Transverse colon (tissue), 4 donors: ENCODE results near the gene ITGA1. TPM values are rescaled to one million over a fixed set of nuclear protein-coding genes. Genes with fewer than 3 reads are reported as not detected.
"Not testable (repeated sequence)": the region's sequence is repeated elsewhere in the genome, so short reads cannot be mapped to it uniquely, and the experiment has no call there.

Source experiments
- DNase-seq: peaks from one replicate; pipeline ENCODE4 v3.0.0-alpha.2; 2019
- H3K27ac ChIP-seq, 4 donors: fragments of 200-600 bp; sonication (generic); 2 replicates each; pipeline ENCODE4 v1.5.1; 2016 to 2018; ENCODE audit warnings: inconsistent platforms in 4 of 4
- H3K27me3 ChIP-seq: fragments of 200-600 bp; sonication (generic); 2 replicates; pipeline ENCODE4 v1.5.1; 2017; ENCODE audit warnings: inconsistent platforms
- H3K36me3 ChIP-seq, 4 donors: fragments of 200-600 bp; sonication (generic); 2 replicates each; pipeline ENCODE4 v1.5.1; 2017 to 2019; ENCODE audit warnings: inconsistent platforms in 4 of 4
- H3K4me1 ChIP-seq, 4 donors: fragments of 200-600 bp; sonication (generic); 2 replicates each; pipeline ENCODE4 v1.5.1; 2017 to 2020; ENCODE audit warnings: inconsistent platforms in 4 of 4
- H3K4me3 ChIP-seq, 4 donors: fragments of 200-600 bp; sonication (generic); 1 replicate in 1 of 4; 2 replicates in 3 of 4; pipeline versions ENCODE4 v1.5.1 to v1.6.1; 2017 to 2019; ENCODE audit warnings: inconsistent platforms in 4 of 4
- H3K9me3 ChIP-seq, 2 donors: fragments of 200-600 bp; sonication (generic); 2 replicates each; pipeline ENCODE4 v1.5.1; 2017 to 2019; ENCODE audit warnings: inconsistent platforms in 2 of 2
- CTCF ChIP-seq, 5 experiments: fragments of 200-600 bp in 3 of 5; fragments of 450-650 bp in 2 of 5; sonication (generic) in 3 of 5; IDR thresholded peaks; 1 replicate in 2 of 5; 2 replicates in 3 of 5; pipeline ENCODE4 v1.5.1; 2016 to 2017; ENCODE audit warnings: antibody characterized with exemption in 5 of 5, inconsistent platforms in 3 of 5, mild to moderate bottlenecking in 2 of 5, moderate library complexity in 1 of 5
- EP300 ChIP-seq: sonication (generic); formaldehyde crosslinking; IDR thresholded peaks from one replicate; pipeline ENCODE4 v1.6.1; 2017; ENCODE audit warnings: antibody characterized with exemption, low read depth
- POLR2A ChIP-seq: fragments of 450-650 bp; IDR thresholded peaks from one replicate; pipeline ENCODE4 v1.6.1; 2016; ENCODE audit warnings: antibody characterized with exemption, mild to moderate bottlenecking, moderate library complexity
- POLR2AphosphoS5 ChIP-seq, 3 donors: sonication (generic); formaldehyde crosslinking; IDR thresholded peaks; one replicate each; pipeline ENCODE4 v1.6.1; 2016; ENCODE audit warnings: antibody characterized with exemption in 3 of 3
- WGBS, 2 donors: methylation state at CpG; one replicate each; pipeline ENCODE4 v1.1.5; 2018; ENCODE audit warnings: low coverage in 1 of 2; 5-methylcytosine and 5-hydroxymethylcytosine counted together
- in situ Hi-C, 4 donors: fragments of 200-750 bp; cut with MboI; loops; one replicate each; pipeline versions ENCODE4 v1.15.0 to v1.15.1; 2017; ENCODE audit warnings: low sequenced_read_pairs in 3 of 4, low pct_ligation_motif_present in 1 of 4, low pct_unique_long_range_greater_than_20kb in 1 of 4
- intact Hi-C: fragments of 100-400 bp; cut with DNase I; formaldehyde crosslinking; loops from one replicate; pipeline ENCODE4 v1.15.1; 2023; ENCODE audit warnings: low total_unique reads
- total RNA-seq, 4 donors: library from RNA; depleted of rRNA; stranded (reverse); fragments of >200 nt; gene quantifications; one replicate each; pipeline ENCODE4 v1.1.0, GENCODE V29; 2016

Gene ITGA1
- total RNA-seq, 4 donors from 2014 or later, result 42.6 to 83.2 (median 48.0) TPM

DNA sequence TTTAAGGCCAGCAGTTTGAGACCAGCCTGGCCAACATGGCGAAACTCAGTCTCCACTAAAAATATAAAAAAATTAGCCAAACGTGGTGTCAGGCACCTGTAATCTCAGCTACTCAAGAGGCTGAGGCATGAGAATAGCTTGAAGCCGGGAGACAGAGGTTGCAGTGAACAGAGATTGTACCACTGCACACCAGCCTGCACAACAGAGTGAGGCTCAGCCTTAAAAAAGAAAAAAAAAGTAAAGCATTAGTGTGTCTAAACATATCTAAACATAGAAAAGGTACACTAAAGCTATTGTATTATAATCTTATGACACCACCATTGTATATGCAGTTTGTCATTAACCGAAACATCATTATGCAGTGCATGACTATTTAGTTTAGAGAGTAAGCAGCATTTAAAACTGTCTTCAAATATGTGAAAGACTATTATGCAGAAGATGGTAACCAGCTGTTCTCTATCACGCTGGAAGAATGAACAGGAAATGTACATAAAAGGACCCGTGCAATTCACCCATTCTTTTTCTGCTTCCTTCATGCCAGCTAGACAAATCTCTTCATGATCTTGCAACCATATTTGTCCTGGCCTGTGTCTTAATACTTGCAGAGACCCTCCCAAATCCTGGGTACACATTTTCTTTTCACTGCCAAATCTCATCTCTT lies 58.6 kb downstream of the ITGA1 start:
- DNase-seq, result no peak
- 46% methylated on average over 6 of the region's 6 CpGs for WGBS, 2 donors
- peak overlapping the region; percentile 39 to 72 (median 54) for H3K27ac ChIP-seq
- no peaks in the 10 kb centered on the region for H3K9me3 ChIP-seq
- H3K4me3 ChIP-seq, result no peak overlapping the region
- H3K36me3 ChIP-seq, result no peaks in the 10 kb centered on the region
- TF ChIP-seq POLR2A (no peak), POLR2AphosphoS5 (IDR thresholded peaks at IDR 0.05) (peak; percentile 13 to 45 (median 14))
- no peaks in the 10 kb centered on the region for H3K27me3 ChIP-seq
- in situ Hi-C loops, result no loop called here
- intact Hi-C loops, result no loop called here
- H3K4me1 ChIP-seq, result peaks cover 0 to 27% (median 4%) of the 10 kb centered on the region in 4 donors

- H3K36me3 ChIP-seq, H3K27me3 ChIP-seq, intact Hi-C loops, H3K9me3 ChIP-seq, in situ Hi-C loops, H3K27ac ChIP-seq, DNase-seq, H3K4me3 ChIP-seq: not testable (repeated sequence)
- WGBS, 2 donors, result 85 to 97% methylated on average over 3 to 5 of the region's 5 CpGs
- H3K4me1 ChIP-seq, result peaks cover 3 to 36% (median 5%) of the 10 kb centered on the region in 4 donors
Observed at GRCh38 chr5:52848688-52849087, 61.0 kb downstream of the ITGA1 start.

GRCh38 chr5:52849544-52849943 lies 61.8 kb downstream of the ITGA1 start:
- H3K4me3 ChIP-seq, result no peak overlapping the region
- no peak for TF ChIP-seq CTCF (IDR thresholded peaks at IDR 0.05)
- TF ChIP-seq POLR2A, result no peak
- no peak for TF ChIP-seq POLR2AphosphoS5 (IDR thresholded peaks at IDR 0.05)
- no peak for TF ChIP-seq EP300
- no peaks in the 10 kb centered on the region for H3K27me3 ChIP-seq
- DNase-seq, result no peak
- H3K27ac ChIP-seq, result no peak overlapping the region
- in situ Hi-C loops (no loop called here), intact Hi-C loops (no loop called here)
- H3K4me1 ChIP-seq, result peaks cover 2 to 37% (median 5%) of the 10 kb centered on the region in 4 donors
- 88 to 93% methylated on average over 3 of the region's 3 CpGs for WGBS, 2 donors
- H3K9me3 ChIP-seq, result no peaks in the 10 kb centered on the region
- no peaks in the 10 kb centered on the region for H3K36me3 ChIP-seq

DNA sequence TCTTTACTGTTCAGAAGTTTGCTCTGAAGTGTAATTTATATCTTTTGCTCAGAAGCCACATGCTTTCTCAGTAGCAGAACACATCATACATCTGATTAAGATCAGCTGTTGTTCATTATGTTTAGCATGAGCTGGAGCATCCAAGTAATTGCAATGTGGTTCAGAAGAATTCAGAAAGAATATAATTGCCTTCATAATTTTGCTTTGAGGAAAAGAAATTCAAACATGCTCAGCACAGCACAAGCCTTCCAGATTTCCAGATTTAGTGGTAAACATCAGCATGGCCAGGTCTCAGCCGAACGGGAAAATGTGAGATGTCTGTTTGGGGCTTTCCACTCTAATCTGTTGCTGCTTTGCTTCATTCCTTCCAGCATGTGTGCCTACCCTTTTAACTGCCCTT lies 65.9 kb downstream of the ITGA1 start:
- Histone ChIP-seq H3K27me3 (no peaks in the 10 kb centered on the region), H3K4me1 (peaks cover 0 to 16% (median 3%) of the 10 kb centered on the region in 4 donors), H3K9me3 (no peaks in the 10 kb centered on the region), H3K4me3 (no peak overlapping the region), H3K27ac (peak overlapping the region; percentile 23 to 59 (median 52)), H3K36me3 (no peaks in the 10 kb centered on the region)
- WGBS, 2 donors, result 56 to 100% methylated on average over 1 to 2 of the region's 2 CpGs
- no peak for DNase-seq
- TF ChIP-seq POLR2AphosphoS5 (IDR thresholded peaks at IDR 0.05) (no peak), EP300 (no peak)
- intact Hi-C loops (no loop called here), in situ Hi-C loops (no loop called here)

GRCh38 chr5:52854301-52854700 lies 66.6 kb downstream of the ITGA1 start:
- no peak for DNase-seq
- H3K36me3 ChIP-seq, result no peaks in the 10 kb centered on the region
- intact Hi-C loops (no loop called here), in situ Hi-C loops (no loop called here)
- peaks cover 0 to 16% (median 3%) of the 10 kb centered on the region in 4 donors for H3K4me1 ChIP-seq
- H3K9me3 ChIP-seq, result no peaks in the 10 kb centered on the region
- H3K4me3 ChIP-seq, result no peak overlapping the region
- no peaks in the 10 kb centered on the region for H3K27me3 ChIP-seq
- no peak for TF ChIP-seq EP300
- no peak for TF ChIP-seq POLR2AphosphoS5 (IDR thresholded peaks at IDR 0.05)
- no peak for TF ChIP-seq CTCF (IDR thresholded peaks at IDR 0.05)
- H3K27ac ChIP-seq, result peak overlapping the region; percentile 23 to 59 (median 52)
- 65 to 73% methylated on average over 2 of the region's 2 CpGs for WGBS, 2 donors

DNA sequence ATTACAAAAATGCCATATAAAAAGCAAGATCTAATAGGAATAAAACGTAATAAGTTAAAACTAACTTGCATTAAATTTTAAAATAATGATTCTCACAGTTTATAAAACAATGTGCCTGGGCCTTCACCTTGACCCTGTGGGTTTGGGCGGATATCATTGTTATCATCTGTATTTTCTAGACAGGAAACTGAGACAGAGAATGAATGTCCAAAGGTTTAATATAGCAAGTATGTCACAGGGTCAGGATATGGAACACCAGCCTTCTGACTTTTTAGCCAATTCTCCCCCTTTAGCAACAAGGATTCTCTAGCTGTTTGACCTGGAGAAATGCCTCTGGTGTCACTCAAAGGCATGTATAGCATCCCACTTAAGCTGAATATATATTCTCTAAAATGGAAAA lies 67.2 kb downstream of the ITGA1 start:
- TF ChIP-seq POLR2AphosphoS5 (IDR thresholded peaks at IDR 0.05) (no peak), POLR2A (no peak), CTCF (IDR thresholded peaks at IDR 0.05) (no peak), EP300 (no peak)
- peak overlapping the region in 1 of 4 donors; percentile 23 for H3K27ac ChIP-seq
- DNase-seq, result no peak
- intact Hi-C loops, result no loop called here
- 76 to 90% methylated on average over 2 of the region's 2 CpGs for WGBS, 2 donors
- H3K4me3 ChIP-seq, result no peak overlapping the region
- H3K9me3 ChIP-seq, result no peaks in the 10 kb centered on the region
- H3K4me1 ChIP-seq, result peaks cover 0 to 16% (median 3%) of the 10 kb centered on the region in 4 donors
- in situ Hi-C loops, result no loop called here
- H3K36me3 ChIP-seq, result no peaks in the 10 kb centered on the region
- no peaks in the 10 kb centered on the region for H3K27me3 ChIP-seq
